DOHH2 (cell line): Measurements from ENCODE around the gene PKD1L1.

Experiments used
- H3F3A ChIP-seq: fragments of 200-600 bp; sonication (generic), shearing (Covaris generic); 2 replicates; pipeline ENCODE4 v1.6.0; 2016; ENCODE audit warnings: antibody characterized with exemption, mild to moderate bottlenecking; ENCODE audit not compliant: control insufficient read depth, insufficient read depth
- H3K27ac ChIP-seq: fragments of 200-600 bp; sonication (generic); 2 replicates; pipeline ENCODE4 v1.5.1; 2014; ENCODE audit warnings: low read depth, mild to moderate bottlenecking, low read length, moderate library complexity
- H3K27me3 ChIP-seq: fragments of 200-600 bp; sonication (generic); 2 replicates; pipeline ENCODE4 v1.6.1; 2014; ENCODE audit warnings: mild to moderate bottlenecking, low read length, mixed read lengths; ENCODE audit not compliant: control insufficient read depth
- H3K36me3 ChIP-seq: fragments of 200-600 bp; sonication (generic); 2 replicates; pipeline ENCODE4 v1.6.1; 2014; ENCODE audit warnings: mild to moderate bottlenecking, low read length, moderate library complexity, mixed read lengths; ENCODE audit not compliant: control insufficient read depth
- H3K4me1 ChIP-seq: fragments of 200-600 bp; sonication (generic); 2 replicates; pipeline ENCODE4 v1.6.1; 2014; ENCODE audit warnings: mild to moderate bottlenecking, low read length, mixed read lengths; ENCODE audit not compliant: control insufficient read depth
- H3K4me2 ChIP-seq: fragments of 200-600 bp; sonication (generic); 2 replicates; pipeline ENCODE4 v1.6.0; 2014; ENCODE audit warnings: mild to moderate bottlenecking, low read length, moderate library complexity
- H3K4me3 ChIP-seq: fragments of 200-600 bp; sonication (generic); 2 replicates; pipeline ENCODE4 v1.5.1; 2014; ENCODE audit warnings: mild to moderate bottlenecking, low read length, mixed read lengths
- H3K79me2 ChIP-seq: fragments of 200-600 bp; sonication (generic); 2 replicates; pipeline ENCODE4 v1.6.1; 2014; ENCODE audit warnings: mild to moderate bottlenecking, low read length, mixed read lengths; ENCODE audit not compliant: control insufficient read depth
- H3K9me2 ChIP-seq: fragments of 200-600 bp; sonication (generic); replicated peaks from 2 replicates; pipeline ENCODE4 v1.6.1; 2014; ENCODE audit warnings: mild to moderate bottlenecking, low read length, mixed read lengths; ENCODE audit not compliant: control insufficient read depth
- H3K9me3 ChIP-seq: fragments of 200-600 bp; sonication (generic); 2 replicates; pipeline ENCODE4 v1.6.1; 2014; ENCODE audit warnings: antibody characterized with exemption, low read length, mixed read lengths; ENCODE audit not compliant: control insufficient read depth, insufficient read depth
- H4K20me1 ChIP-seq: fragments of 200-600 bp; sonication (generic); 2 replicates; pipeline ENCODE4 v1.6.0; 2014; ENCODE audit warnings: low read depth, mild to moderate bottlenecking, antibody characterized with exemption, low read length, moderate library complexity; ENCODE audit not compliant: control insufficient read depth, insufficient read depth
- EZH2phosphoT487 ChIP-seq: fragments of 200-600 bp; sonication (generic); IDR thresholded peaks from 2 replicates; pipeline ENCODE4 v1.6.1; 2017; ENCODE audit warnings: borderline replicate concordance, mild to moderate bottlenecking, antibody characterized with exemption, low read length, moderate library complexity, mixed read lengths
- TF ChIP-seq, protein P1 (sequence below): fragments of 200-600 bp; sonication (generic); IDR thresholded peaks from one replicate; pipeline ENCODE4 v1.5.1; 2014; ENCODE audit warnings: antibody characterized with exemption, mild to moderate bottlenecking, low read depth, low read length; ENCODE audit not compliant: poor library complexity, severe bottlenecking

Gene PKD1L1

GRCh38 chr7:47937711-47938573 lies 10.3 kb downstream of the PKD1L1 start:
- Histone ChIP-seq H3K4me1 (peaks cover 20% of the 10 kb centered on the region), H4K20me1 (no peaks in the 10 kb centered on the region), H3F3A (no peaks in the 10 kb centered on the region), H3K9me3 (no peaks in the 10 kb centered on the region), H3K27me3 (peaks cover 9% of the 10 kb centered on the region; the same call in 1 of the 2 replicates), H3K4me3 (peak overlapping the region; percentile 13), H3K9me2 (no peaks in the 10 kb centered on the region), H3K79me2 (no peaks in the 10 kb centered on the region), H3K4me2 (peak overlapping the region; percentile 32), H3K36me3 (no peaks in the 10 kb centered on the region), H3K27ac (no peak overlapping the region)
- TF ChIP-seq, protein P1, sequence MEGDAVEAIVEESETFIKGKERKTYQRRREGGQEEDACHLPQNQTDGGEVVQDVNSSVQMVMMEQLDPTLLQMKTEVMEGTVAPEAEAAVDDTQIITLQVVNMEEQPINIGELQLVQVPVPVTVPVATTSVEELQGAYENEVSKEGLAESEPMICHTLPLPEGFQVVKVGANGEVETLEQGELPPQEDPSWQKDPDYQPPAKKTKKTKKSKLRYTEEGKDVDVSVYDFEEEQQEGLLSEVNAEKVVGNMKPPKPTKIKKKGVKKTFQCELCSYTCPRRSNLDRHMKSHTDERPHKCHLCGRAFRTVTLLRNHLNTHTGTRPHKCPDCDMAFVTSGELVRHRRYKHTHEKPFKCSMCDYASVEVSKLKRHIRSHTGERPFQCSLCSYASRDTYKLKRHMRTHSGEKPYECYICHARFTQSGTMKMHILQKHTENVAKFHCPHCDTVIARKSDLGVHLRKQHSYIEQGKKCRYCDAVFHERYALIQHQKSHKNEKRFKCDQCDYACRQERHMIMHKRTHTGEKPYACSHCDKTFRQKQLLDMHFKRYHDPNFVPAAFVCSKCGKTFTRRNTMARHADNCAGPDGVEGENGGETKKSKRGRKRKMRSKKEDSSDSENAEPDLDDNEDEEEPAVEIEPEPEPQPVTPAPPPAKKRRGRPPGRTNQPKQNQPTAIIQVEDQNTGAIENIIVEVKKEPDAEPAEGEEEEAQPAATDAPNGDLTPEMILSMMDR = peak; percentile 39
- TF ChIP-seq EZH2phosphoT487 = no peak

- peaks cover 9% of the 10 kb centered on the region; the same call in 1 of the 2 replicates for H3K27me3 ChIP-seq
- no peaks in the 10 kb centered on the region for H3K9me3 ChIP-seq
- peak overlapping the region; percentile 25 for H3K4me3 ChIP-seq
- no peaks in the 10 kb centered on the region for H3K9me2 ChIP-seq
- H4K20me1 ChIP-seq = no peaks in the 10 kb centered on the region
- H3K4me2 ChIP-seq = peak overlapping the region; percentile 32
- no peak for TF ChIP-seq EZH2phosphoT487
- TF ChIP-seq, protein P1 = no peak
- no peak overlapping the region for H3K27ac ChIP-seq
- peaks cover 20% of the 10 kb centered on the region for H3K4me1 ChIP-seq
- H3K36me3 ChIP-seq = no peaks in the 10 kb centered on the region
- H3K79me2 ChIP-seq = no peaks in the 10 kb centered on the region
- H3F3A ChIP-seq = no peaks in the 10 kb centered on the region
Measured at GRCh38 chr7:47937065-47937687, 11.1 kb downstream of the PKD1L1 start.

DNA sequence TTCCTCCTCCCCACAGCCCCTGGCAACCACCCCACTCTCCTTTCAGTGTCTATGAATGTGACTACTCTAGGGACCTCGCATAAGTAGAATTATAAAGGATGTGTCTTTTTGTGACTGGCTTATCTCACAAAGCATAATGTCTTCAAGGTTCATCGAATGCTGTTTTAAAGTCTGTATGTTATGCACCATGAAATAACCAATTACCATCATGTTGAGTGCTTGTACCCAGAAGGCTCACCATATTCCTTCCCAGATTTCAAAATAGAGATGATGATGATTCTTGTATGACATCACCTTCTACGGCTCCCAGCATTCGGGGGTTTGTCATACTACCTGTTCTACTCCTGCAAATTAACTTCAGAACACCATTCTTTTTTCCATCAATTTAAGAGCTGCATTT lies 11.9 kb downstream of the PKD1L1 start:
- Histone ChIP-seq H3F3A (no peaks in the 10 kb centered on the region), H3K79me2 (no peaks in the 10 kb centered on the region), H3K4me2 (peak overlapping the region; percentile 32), H4K20me1 (no peaks in the 10 kb centered on the region), H3K4me3 (peak overlapping the region; percentile 25), H3K36me3 (no peaks in the 10 kb centered on the region), H3K4me1 (peaks cover 20% of the 10 kb centered on the region), H3K27ac (no peak overlapping the region), H3K9me2 (no peaks in the 10 kb centered on the region), H3K27me3 (peaks cover 9% of the 10 kb centered on the region; the same call in 1 of the 2 replicates), H3K9me3 (no peaks in the 10 kb centered on the region)
- TF ChIP-seq, protein P1 = no peak
- 0 out of 2 replicates have a peak, but pooled peaks have one; percentile 74 for TF ChIP-seq EZH2phosphoT487
